Hepatocyte (in vitro differentiated cells): ENCODE results near the gene STAT4. TPM values are rescaled to one million over a fixed set of nuclear protein-coding genes. Genes with fewer than 3 reads are reported as not detected.
A peak's percentile ranks its signal among the peaks of the same experiment; 100 is the strongest.

Experiments used
- DNase-seq: peaks from one replicate; pipeline ENCODE4 v3.0.0-alpha.2; 2016; ENCODE audit warnings: low spot score
- H2AFZ ChIP-seq: fragments of 200-600 bp; sonication (generic); 2 replicates; pipeline ENCODE4 v1.6.0; 2016; ENCODE audit warnings: antibody characterized with exemption, mild to moderate bottlenecking
- H3K27ac ChIP-seq: fragments of 200-600 bp; sonication (generic); 2 replicates; pipeline ENCODE4 v1.5.1; 2016; ENCODE audit warnings: mild to moderate bottlenecking
- H3K27me3 ChIP-seq: fragments of 200-600 bp; sonication (generic); 2 replicates; pipeline ENCODE4 v1.6.1; 2016
- H3K36me3 ChIP-seq: fragments of 200-600 bp; sonication (generic); replicated peaks from 2 replicates; pipeline ENCODE4 v1.5.1; 2016; ENCODE audit warnings: low read depth; ENCODE audit not compliant: insufficient read depth
- H3K4me1 ChIP-seq: fragments of 200-600 bp; sonication (generic); 2 replicates; pipeline ENCODE4 v1.5.1; 2016; ENCODE audit warnings: mild to moderate bottlenecking, moderate library complexity; ENCODE audit not compliant: insufficient read depth
- H3K4me2 ChIP-seq: fragments of 200-600 bp; sonication (generic); 2 replicates; pipeline ENCODE4 v1.6.0; 2016
- H3K4me3 ChIP-seq: fragments of 200-600 bp; sonication (generic); 2 replicates; pipeline ENCODE4 v1.5.1; 2016; ENCODE audit warnings: mild to moderate bottlenecking
- H3K79me2 ChIP-seq: fragments of 200-600 bp; sonication (generic); 2 replicates; pipeline ENCODE4 v1.6.0; 2017; ENCODE audit warnings: mild to moderate bottlenecking
- H3K9me2 ChIP-seq: fragments of 200-600 bp; sonication (generic); replicated peaks from 2 replicates; pipeline ENCODE4 v1.6.0; 2017; ENCODE audit warnings: mild to moderate bottlenecking; ENCODE audit not compliant: insufficient read depth
- H3K9me3 ChIP-seq: fragments of 200-600 bp; sonication (generic); 2 replicates; pipeline ENCODE4 v1.5.1; 2016; ENCODE audit warnings: low read depth, mild to moderate bottlenecking
- H4K20me1 ChIP-seq: fragments of 200-600 bp; sonication (generic); 2 replicates; pipeline ENCODE4 v1.6.0; 2016; ENCODE audit warnings: mild to moderate bottlenecking; ENCODE audit not compliant: insufficient read depth, poor library complexity, severe bottlenecking
- CTCF ChIP-seq: fragments of 200-600 bp; sonication (generic); IDR thresholded peaks from 2 replicates; pipeline ENCODE4 v1.5.1; 2016; ENCODE audit warnings: antibody characterized with exemption, mild to moderate bottlenecking; ENCODE audit not compliant: poor library complexity
- EZH2 ChIP-seq: fragments of 200-600 bp; sonication (generic); IDR thresholded peaks from 2 replicates; pipeline ENCODE4 v1.6.1; 2016; ENCODE audit warnings: antibody characterized with exemption, mild to moderate bottlenecking, borderline replicate concordance
- EZH2phosphoT487 ChIP-seq: fragments of 200-600 bp; sonication (generic); IDR thresholded peaks from one replicate; pipeline ENCODE4 v1.6.1; 2018; ENCODE audit warnings: antibody characterized with exemption, mild to moderate bottlenecking, low read depth, moderate library complexity; ENCODE audit not compliant: unreplicated experiment, severe bottlenecking
- WGBS: methylation state at CpG from one replicate; pipeline ENCODE4 v1.1.6; 2016; ENCODE audit warnings: low lambda C conversion rate; ENCODE audit errors: missing lambda C conversion rate; 5-methylcytosine and 5-hydroxymethylcytosine counted together
- polyA plus RNA-seq: library from polyadenylated mRNA; unstranded; fragments of >200 nt; fragmentation: Nextera tagmentation; extraction: Ambion mirVana; gene quantifications from 2 replicates; pipeline ENCODE4 v1.2.1, GENCODE V29; 2016
- total RNA-seq: library from RNA; depleted of rRNA; stranded (reverse); fragments of >200 nt; gene quantifications from 2 replicates; pipeline ENCODE4 v1.2.3, GENCODE V29; 2014

The STAT4 gene
- total and polyA plus RNA-seq, 2 experiments from 2014 or later = 1.6 to 6.6 TPM

- Histone ChIP-seq H3K27me3 (no peaks in the 10 kb centered on the region), H4K20me1 (no peaks in the 10 kb centered on the region), H3K79me2 (no peaks in the 10 kb centered on the region), H2AFZ (peak overlapping the region; percentile 47), H3K4me2 (peak overlapping the region; percentile 54), H3K4me1 (peaks cover 10% of the 10 kb centered on the region), H3K9me2 (no peaks in the 10 kb centered on the region), H3K36me3 (no peaks in the 10 kb centered on the region), H3K4me3 (no peak overlapping the region), H3K27ac (peak overlapping the region; percentile 70), H3K9me3 (no peaks in the 10 kb centered on the region)
- no peak for DNase-seq
- WGBS = 54% methylated on average over 8 of the region's 8 CpGs
- TF ChIP-seq EZH2 (no peak), EZH2phosphoT487 (no peak), CTCF (no peak)
Measured at GRCh38 chr2:191032588-191033429, 118.0 kb downstream of the STAT4 start.

- no peak for TF ChIP-seq CTCF
- TF ChIP-seq EZH2 = no peak
- TF ChIP-seq EZH2phosphoT487 = no peak
- no peak overlapping the region for H2AFZ ChIP-seq
- H3K27me3 ChIP-seq = no peaks in the 10 kb centered on the region
- H3K79me2 ChIP-seq = no peaks in the 10 kb centered on the region
- no peak overlapping the region for H3K4me3 ChIP-seq
- 49% methylated on average over 2 of the region's 2 CpGs for WGBS
- H3K36me3 ChIP-seq = no peaks in the 10 kb centered on the region
- no peaks in the 10 kb centered on the region for H3K9me2 ChIP-seq
- peaks cover 10% of the 10 kb centered on the region for H3K4me1 ChIP-seq
- no peaks in the 10 kb centered on the region for H3K9me3 ChIP-seq
- peak overlapping the region; percentile 70 for H3K27ac ChIP-seq
- no peaks in the 10 kb centered on the region for H4K20me1 ChIP-seq
- H3K4me2 ChIP-seq = peak overlapping the region; percentile 59
- no peak for DNase-seq
Measured at GRCh38 chr2:191031256-191031655, 119.5 kb downstream of the STAT4 start.

GRCh38 chr2:191030521-191031154, 120.2 kb downstream of the STAT4 start:
- Histone ChIP-seq H3K9me3 (no peaks in the 10 kb centered on the region), H4K20me1 (no peaks in the 10 kb centered on the region), H2AFZ (no peak overlapping the region), H3K9me2 (no peaks in the 10 kb centered on the region), H3K79me2 (no peaks in the 10 kb centered on the region), H3K4me1 (peaks cover 10% of the 10 kb centered on the region), H3K36me3 (no peaks in the 10 kb centered on the region), H3K27me3 (no peaks in the 10 kb centered on the region), H3K4me3 (no peak overlapping the region), H3K4me2 (peak overlapping the region; percentile 59), H3K27ac (peak overlapping the region; percentile 70)
- no peak for TF ChIP-seq EZH2
- no peak for TF ChIP-seq EZH2phosphoT487
- peak; percentile 66 for TF ChIP-seq CTCF
- peak; percentile 67 for DNase-seq
- WGBS = 35% methylated on average over 8 of the region's 8 CpGs
